HepG2 (cell line): ENCODE data around the gene LRRC45.

Source experiments
- CTCF ChIP-seq: sonication (generic); formaldehyde crosslinking; IDR thresholded peaks from 2 replicates; pipeline ENCODE4 v1.5.0; 2020; ENCODE audit warnings: mild to moderate bottlenecking, missing genetic modification reagents, moderate library complexity
- TAF1 ChIP-seq: sonication (generic); formaldehyde crosslinking; IDR thresholded peaks from 2 replicates; pipeline ENCODE4 v1.4.0; 2020; ENCODE audit warnings: missing genetic modification reagents
- XBP1 ChIP-seq: sonication (generic); formaldehyde crosslinking; IDR thresholded peaks from 2 replicates; pipeline ENCODE4 v1.5.0; 2020; ENCODE audit warnings: missing genetic modification reagents
- ZNF547 ChIP-seq: sonication (generic); formaldehyde crosslinking; IDR thresholded peaks from 2 replicates; pipeline ENCODE4 v1.5.1; 2020; ENCODE audit warnings: mild to moderate bottlenecking, missing genetic modification reagents
- TF ChIP-seq, protein P1 (sequence below): IDR thresholded peaks from 2 replicates; pipeline ENCODE4 v1.6.1; 2012; ENCODE audit warnings: inconsistent platforms

- no peak for TF ChIP-seq ZNF547
- TF ChIP-seq CTCF (CRISPR knock-in tag), result no peak
- TF ChIP-seq TAF1 (CRISPR knock-in tag), result no peak
- TF ChIP-seq XBP1 (CRISPR knock-in tag), result no peak
- TF ChIP-seq, protein P1, sequence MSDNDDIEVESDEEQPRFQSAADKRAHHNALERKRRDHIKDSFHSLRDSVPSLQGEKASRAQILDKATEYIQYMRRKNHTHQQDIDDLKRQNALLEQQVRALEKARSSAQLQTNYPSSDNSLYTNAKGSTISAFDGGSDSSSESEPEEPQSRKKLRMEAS, result no peak
These were observed 43.0 kb upstream of the LRRC45 start for GRCh38 chr17:81980122-81980521.
